ENCODE measurements around the gene LRRC56.

LRRC56 gene, protein sequence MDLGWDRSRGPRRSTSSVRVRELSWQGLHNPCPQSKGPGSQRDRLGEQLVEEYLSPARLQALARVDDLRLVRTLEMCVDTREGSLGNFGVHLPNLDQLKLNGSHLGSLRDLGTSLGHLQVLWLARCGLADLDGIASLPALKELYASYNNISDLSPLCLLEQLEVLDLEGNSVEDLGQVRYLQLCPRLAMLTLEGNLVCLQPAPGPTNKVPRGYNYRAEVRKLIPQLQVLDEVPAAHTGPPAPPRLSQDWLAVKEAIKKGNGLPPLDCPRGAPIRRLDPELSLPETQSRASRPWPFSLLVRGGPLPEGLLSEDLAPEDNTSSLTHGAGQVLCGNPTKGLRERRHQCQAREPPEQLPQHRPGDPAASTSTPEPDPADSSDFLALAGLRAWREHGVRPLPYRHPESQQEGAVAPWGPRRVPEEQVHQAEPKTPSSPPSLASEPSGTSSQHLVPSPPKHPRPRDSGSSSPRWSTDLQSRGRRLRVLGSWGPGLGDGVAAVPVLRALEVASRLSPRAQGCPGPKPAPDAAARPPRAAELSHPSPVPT

DNA sequence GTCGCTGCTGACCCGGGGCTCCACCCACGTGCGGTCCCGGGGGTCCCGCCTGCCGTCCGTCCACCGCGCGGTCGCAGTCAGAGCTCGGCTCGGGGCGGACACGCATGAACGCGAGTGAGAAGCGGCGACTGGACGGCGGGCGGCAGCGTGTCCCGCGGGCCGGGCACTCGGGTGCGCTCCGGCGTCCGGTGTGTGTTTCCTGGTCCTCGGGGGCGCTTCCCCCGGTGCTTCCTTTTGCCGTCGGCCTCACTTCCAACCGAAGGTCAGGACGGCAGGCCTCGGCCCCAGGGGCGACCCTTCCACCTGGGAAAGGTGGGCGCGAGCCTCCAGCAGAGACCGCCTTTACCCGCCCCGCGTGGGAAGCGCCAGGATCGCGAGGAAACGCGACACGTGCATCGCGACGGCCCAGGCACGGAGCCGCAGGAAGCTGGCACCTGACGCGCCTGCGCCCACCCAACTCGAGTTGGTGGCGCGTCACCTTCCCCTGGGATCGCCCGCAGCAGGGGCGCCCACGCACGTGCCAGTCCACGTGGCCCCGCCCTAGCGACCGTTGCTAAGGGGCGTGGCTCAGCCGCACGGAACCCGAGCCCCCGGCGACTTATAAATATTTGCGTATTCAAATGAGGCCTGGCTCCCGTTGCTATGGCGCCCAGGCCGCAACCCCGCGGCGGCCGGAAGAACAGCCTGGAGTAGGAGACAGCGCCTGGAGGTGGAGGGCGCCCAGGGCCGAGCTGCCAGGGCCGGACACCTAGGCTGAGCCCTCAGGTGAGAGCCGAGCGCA, at the start of gene LRRC56:
LRRC56 (plus strand) TSS at position 687 of the 781 bp plus-strand sequence. CDS start 3,158 bp downstream, outside the sequence.
- Histone ChIP-seq H3K9me3 (ENCODE audit: control insufficient read depth, low read length) (no peaks in the 10 kb centered on the region), H3K9ac (ENCODE audit: low read length) (no peak within 1 kb of the TSS), H3K4me3 (ENCODE audit: low read length) (peak within 1 kb of the TSS; percentile 54), H3K36me3 (ENCODE audit: control insufficient read depth, insufficient read depth, low read length, severe bottlenecking) (peaks cover 9% of the 10 kb centered on the region), H3K4me1 (ENCODE audit: control insufficient read depth, insufficient read depth, low read length) (peaks cover 18% of the 10 kb centered on the region), H3K27me3 (replicated peaks; ENCODE audit: control insufficient read depth, insufficient read depth, low read length) (no peaks in the 10 kb centered on the region)
- peak; percentile 80 for DNase-seq (ENCODE audit: low read depth)

DNA sequence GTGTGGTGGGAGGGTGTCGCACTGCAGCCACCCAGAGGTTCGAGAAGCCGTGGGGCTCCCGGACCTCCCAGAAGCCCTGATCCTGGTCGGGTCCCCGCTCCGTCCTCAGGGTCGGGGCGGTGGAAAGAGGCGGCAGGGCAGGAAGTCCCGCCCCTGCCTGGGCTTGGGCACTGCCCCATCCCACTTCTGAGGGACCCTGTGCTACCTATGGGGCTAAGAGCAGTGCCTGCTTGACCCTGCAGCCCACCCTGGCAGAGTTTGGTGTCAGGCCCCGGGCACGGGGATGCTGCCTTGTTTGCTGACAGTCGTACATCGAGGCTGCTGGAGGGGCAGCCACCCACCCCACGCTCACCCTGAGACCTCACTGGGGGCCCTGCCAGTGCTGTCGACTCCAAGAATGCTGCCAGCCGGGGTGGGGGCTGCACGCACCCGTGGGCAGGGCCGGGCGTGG, 49.7 kb upstream of the LRRC56 start:
- H3K4me3 ChIP-seq (ENCODE audit: low read length): no peak overlapping the region
- no peaks in the 10 kb centered on the region for H3K9me3 ChIP-seq (ENCODE audit: control insufficient read depth, low read length)
- H3K4me1 ChIP-seq (ENCODE audit: control insufficient read depth, insufficient read depth, low read length): no peaks in the 10 kb centered on the region
- peaks cover 5% of the 10 kb centered on the region for H3K36me3 ChIP-seq (ENCODE audit: control insufficient read depth, insufficient read depth, low read length, severe bottlenecking)
- H3K9ac ChIP-seq (ENCODE audit: low read length): no peak overlapping the region
- H3K27me3 ChIP-seq (replicated peaks; ENCODE audit: control insufficient read depth, insufficient read depth, low read length): no peaks in the 10 kb centered on the region
- DNase-seq (ENCODE audit: low read depth): no peak

DNA sequence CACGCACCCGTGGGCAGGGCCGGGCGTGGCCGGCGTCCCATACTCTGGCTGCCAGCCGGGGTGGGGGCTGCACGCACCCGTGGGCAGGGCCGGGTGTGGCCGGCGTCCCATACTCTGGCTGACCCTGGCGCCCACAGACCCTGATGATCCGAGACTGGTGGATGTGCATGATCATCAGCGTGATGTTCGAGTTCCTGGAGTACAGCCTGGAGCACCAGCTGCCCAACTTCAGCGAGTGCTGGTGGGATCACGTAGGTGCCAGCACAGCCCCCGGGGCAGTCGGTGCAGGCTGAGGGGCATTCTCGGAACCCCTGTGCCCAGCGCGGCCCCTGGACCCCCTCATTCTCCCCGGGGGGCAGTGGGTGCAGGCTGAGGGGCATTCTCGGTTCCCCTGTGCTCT, 49.3 kb upstream of the LRRC56 start:
- H3K27me3 ChIP-seq (replicated peaks; ENCODE audit: control insufficient read depth, insufficient read depth, low read length): no peaks in the 10 kb centered on the region
- H3K4me1 ChIP-seq (ENCODE audit: control insufficient read depth, insufficient read depth, low read length): no peaks in the 10 kb centered on the region
- no peaks in the 10 kb centered on the region for H3K9me3 ChIP-seq (ENCODE audit: control insufficient read depth, low read length)
- no peak for DNase-seq (ENCODE audit: low read depth)
- no peak overlapping the region for H3K4me3 ChIP-seq (ENCODE audit: low read length)
- no peak overlapping the region for H3K9ac ChIP-seq (ENCODE audit: low read length)
- peaks cover 5% of the 10 kb centered on the region for H3K36me3 ChIP-seq (ENCODE audit: control insufficient read depth, insufficient read depth, low read length, severe bottlenecking)

DNA sequence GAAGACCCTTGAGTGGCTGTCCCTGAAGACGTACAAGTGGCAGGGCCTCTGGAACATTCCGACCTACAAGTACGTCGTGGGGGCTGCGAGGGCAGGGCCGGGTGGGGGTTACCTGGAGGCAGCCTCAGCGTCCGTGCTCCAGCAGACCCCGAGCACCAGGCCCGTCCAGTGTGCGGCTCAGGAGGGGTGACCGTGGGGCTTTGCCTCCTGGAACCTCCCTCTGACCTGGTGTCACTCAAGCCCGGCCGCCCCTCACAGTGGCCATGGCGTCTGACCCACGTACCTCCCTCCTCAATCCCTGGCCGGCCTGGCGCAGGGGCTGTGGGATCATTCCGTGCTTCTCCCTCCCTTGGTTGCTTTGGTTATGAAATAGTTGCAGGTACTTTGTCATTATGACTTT, 48.7 kb upstream of the LRRC56 start:
- Histone ChIP-seq H3K9ac (ENCODE audit: low read length) (no peak overlapping the region), H3K27me3 (replicated peaks; ENCODE audit: control insufficient read depth, insufficient read depth, low read length) (no peaks in the 10 kb centered on the region), H3K4me1 (ENCODE audit: control insufficient read depth, insufficient read depth, low read length) (no peaks in the 10 kb centered on the region), H3K9me3 (ENCODE audit: control insufficient read depth, low read length) (no peaks in the 10 kb centered on the region), H3K4me3 (ENCODE audit: low read length) (no peak overlapping the region), H3K36me3 (ENCODE audit: control insufficient read depth, insufficient read depth, low read length, severe bottlenecking) (peaks cover 7% of the 10 kb centered on the region)
- no peak for DNase-seq (ENCODE audit: low read depth)

DNA sequence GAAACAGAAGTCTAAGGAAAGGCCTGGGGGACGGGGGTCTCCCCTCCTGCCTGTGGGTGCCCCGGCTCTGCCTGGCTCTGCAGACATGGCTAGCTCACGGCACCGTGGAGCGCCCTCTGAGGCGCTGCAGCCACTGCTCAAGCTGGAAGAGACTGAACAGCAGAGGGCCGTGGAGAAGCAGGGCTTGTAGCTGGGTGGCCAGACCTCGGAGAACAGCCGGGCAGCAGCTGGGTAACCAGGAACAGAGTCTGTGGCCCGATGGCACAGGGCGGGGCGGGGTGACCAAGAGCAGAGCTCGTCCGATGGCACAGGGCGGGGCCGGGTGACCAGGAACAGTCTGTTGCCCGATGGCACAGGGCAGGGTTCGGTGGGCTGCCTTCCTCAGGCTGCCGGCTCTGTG, 48.3 kb upstream of the LRRC56 start:
- Histone ChIP-seq H3K36me3 (ENCODE audit: control insufficient read depth, insufficient read depth, low read length, severe bottlenecking) (peaks cover 10% of the 10 kb centered on the region), H3K27me3 (replicated peaks; ENCODE audit: control insufficient read depth, insufficient read depth, low read length) (no peaks in the 10 kb centered on the region), H3K4me1 (ENCODE audit: control insufficient read depth, insufficient read depth, low read length) (no peaks in the 10 kb centered on the region), H3K9ac (ENCODE audit: low read length) (no peak overlapping the region), H3K4me3 (ENCODE audit: low read length) (no peak overlapping the region), H3K9me3 (ENCODE audit: control insufficient read depth, low read length) (no peaks in the 10 kb centered on the region)
- DNase-seq (ENCODE audit: low read depth): no peak

DNA sequence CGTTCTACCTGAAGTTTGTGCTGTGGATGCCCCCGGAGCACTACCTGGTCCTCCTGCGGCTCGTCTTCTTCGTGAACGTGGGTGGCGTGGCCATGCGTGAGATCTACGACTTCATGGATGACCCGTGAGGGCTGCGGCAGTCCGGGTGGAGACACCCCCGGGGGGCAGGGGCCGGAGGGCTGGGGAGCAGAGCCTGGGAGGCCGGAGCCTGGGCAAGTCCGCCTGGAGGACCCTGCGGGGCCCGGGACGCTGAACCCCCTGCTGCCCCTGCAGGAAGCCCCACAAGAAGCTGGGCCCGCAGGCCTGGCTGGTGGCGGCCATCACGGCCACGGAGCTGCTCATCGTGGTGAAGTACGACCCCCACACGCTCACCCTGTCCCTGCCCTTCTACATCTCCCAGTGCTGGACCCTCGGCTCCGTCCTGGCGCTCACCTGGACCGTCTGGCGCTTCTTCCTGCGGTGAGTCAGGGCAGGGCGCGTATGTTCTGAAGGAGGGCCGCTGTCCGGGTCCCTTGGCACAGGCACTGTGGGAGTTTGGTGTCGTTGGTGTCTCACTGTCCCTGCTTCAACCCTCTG, 47.6 kb upstream of the LRRC56 start:
- no peaks in the 10 kb centered on the region for H3K9me3 ChIP-seq (ENCODE audit: control insufficient read depth, low read length)
- no peak overlapping the region for H3K4me3 ChIP-seq (ENCODE audit: low read length)
- no peaks in the 10 kb centered on the region for H3K27me3 ChIP-seq (replicated peaks; ENCODE audit: control insufficient read depth, insufficient read depth, low read length)
- H3K4me1 ChIP-seq (ENCODE audit: control insufficient read depth, insufficient read depth, low read length): no peaks in the 10 kb centered on the region
- no peak overlapping the region for H3K9ac ChIP-seq (ENCODE audit: low read length)
- H3K36me3 ChIP-seq (ENCODE audit: control insufficient read depth, insufficient read depth, low read length, severe bottlenecking): peaks cover 16% of the 10 kb centered on the region
- no peak for DNase-seq (ENCODE audit: low read depth)

DNA sequence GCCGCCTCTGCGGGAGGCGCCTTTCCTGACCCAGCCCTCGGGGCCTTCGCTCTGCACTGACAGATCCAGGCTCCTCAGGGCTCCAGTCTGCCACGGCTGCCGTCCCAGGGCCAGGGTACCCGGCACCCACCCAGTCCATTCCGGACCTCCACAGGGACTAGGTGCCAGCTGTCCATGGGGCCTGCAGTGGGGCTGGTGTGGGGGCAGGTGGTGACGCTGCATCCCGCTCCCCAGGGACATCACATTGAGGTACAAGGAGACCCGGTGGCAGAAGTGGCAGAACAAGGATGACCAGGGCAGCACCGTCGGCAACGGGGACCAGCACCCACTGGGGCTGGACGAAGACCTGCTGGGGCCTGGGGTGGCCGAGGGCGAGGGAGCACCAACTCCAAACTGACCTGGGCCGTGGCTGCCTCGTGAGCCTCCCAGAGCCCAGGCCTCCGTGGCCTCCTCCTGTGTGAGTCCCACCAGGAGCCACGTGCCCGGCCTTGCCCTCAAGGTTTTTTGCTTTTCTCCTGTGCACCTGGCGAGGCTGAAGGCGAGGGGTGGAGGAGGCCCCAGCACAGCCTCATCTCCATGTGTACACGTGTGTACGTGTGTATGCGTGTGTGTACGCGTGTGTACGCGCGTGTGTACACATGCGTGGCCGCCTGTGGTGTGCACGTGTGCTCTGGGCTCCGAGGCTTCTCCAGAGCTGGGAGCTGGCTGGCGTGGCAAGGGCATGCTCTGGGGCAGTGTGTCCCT, 47.0 kb upstream of the LRRC56 start:
- H3K4me3 ChIP-seq (ENCODE audit: low read length): no peak overlapping the region
- no peak overlapping the region for H3K9ac ChIP-seq (ENCODE audit: low read length)
- H3K9me3 ChIP-seq (ENCODE audit: control insufficient read depth, low read length): no peaks in the 10 kb centered on the region
- H3K4me1 ChIP-seq (ENCODE audit: control insufficient read depth, insufficient read depth, low read length): no peaks in the 10 kb centered on the region
- no peaks in the 10 kb centered on the region for H3K27me3 ChIP-seq (replicated peaks; ENCODE audit: control insufficient read depth, insufficient read depth, low read length)
- DNase-seq (ENCODE audit: low read depth): no peak
- H3K36me3 ChIP-seq (ENCODE audit: control insufficient read depth, insufficient read depth, low read length, severe bottlenecking): peaks cover 21% of the 10 kb centered on the region

DNA sequence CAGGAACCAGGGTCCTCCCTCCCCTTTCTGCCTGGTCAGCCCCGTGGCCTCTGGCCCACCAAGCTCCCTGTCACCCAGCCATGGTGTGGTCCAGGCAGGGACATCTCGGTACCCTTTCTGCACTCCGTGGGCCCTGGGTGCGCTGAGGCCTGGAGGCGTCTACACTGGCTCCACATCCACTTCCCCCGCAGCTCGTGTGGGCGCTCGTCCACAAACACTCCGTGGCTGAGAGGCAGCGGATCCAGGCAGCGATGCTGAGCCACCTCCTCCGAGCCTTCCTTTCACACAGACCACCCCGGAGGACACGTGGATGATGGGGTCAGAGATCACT, 46.4 kb upstream of the LRRC56 start:
- no peak for DNase-seq (ENCODE audit: low read depth)
- no peaks in the 10 kb centered on the region for H3K4me1 ChIP-seq (ENCODE audit: control insufficient read depth, insufficient read depth, low read length)

DNA sequence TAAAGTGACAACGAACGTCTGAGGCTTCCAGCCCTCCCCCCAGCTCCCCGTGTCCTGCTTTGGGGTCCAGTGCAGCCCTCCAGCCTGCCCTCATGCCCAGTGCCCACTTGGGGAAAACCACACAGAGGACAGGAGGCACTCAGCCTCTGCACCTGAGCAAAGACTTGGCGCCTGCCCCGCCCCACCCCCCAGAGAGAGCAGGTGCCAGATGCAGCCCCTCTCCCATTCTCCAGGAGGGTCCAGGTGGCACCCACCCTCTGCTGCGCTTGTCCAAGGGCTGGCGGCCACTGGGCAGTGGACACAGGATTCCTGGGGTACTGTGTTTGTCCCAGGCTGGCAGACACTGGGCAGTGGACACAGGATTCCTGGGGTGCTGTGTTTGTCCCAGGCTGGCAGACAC, 46.0 kb upstream of the LRRC56 start:
- Histone ChIP-seq H3K36me3 (ENCODE audit: control insufficient read depth, insufficient read depth, low read length, severe bottlenecking) (peaks cover 28% of the 10 kb centered on the region), H3K27me3 (replicated peaks; ENCODE audit: control insufficient read depth, insufficient read depth, low read length) (no peaks in the 10 kb centered on the region), H3K9me3 (ENCODE audit: control insufficient read depth, low read length) (no peaks in the 10 kb centered on the region)

More for the DNA sequence above, 46.4 kb upstream of the LRRC56 start:
- H3K27me3 ChIP-seq (replicated peaks; ENCODE audit: control insufficient read depth, insufficient read depth, low read length): no peaks in the 10 kb centered on the region
- H3K36me3 ChIP-seq (ENCODE audit: control insufficient read depth, insufficient read depth, low read length, severe bottlenecking): peaks cover 26% of the 10 kb centered on the region
- no peak overlapping the region for H3K4me3 ChIP-seq (ENCODE audit: low read length)
- H3K9ac ChIP-seq (ENCODE audit: low read length): no peak overlapping the region
- H3K9me3 ChIP-seq (ENCODE audit: control insufficient read depth, low read length): no peaks in the 10 kb centered on the region

DNA sequence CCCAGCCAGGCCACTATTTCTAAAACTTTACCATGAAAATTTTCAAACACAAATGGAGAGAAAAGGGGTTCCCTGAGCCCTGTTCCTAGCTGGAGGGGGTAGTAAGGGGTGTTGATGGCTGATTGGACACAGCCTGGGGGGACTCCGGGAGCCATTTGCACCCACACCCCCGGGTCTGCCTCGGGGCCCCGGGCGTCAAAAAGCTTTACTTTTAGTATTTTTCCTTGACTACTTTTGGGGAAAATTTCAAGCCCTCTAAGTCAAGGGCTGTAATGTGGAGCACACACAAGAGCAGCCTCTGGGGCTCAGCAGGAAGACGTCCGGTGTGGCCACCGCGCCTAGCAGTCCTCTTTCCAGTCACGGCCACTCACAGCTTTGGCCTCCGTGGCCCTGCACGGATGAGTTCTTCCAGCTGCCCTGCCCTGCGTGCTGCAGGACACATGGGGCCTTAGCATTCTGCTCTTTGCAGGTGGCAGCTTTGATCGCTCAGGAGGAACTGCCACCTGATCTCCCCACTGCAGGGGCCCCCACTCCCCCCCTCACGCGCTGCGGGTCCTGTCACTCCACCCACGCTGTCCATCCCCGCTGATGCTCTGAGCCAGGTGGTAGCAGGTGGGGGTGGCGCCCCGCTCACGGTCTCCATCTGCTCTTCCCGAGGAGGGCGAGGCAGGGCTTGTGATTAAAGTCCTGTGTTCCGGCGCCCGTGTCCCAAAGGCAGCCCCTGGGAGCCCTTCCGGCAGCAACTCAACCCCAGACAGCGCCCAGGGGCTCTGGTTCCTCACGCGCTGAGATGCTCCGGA, 44.7 kb upstream of the LRRC56 start:
- Histone ChIP-seq H3K36me3 (ENCODE audit: control insufficient read depth, insufficient read depth, low read length, severe bottlenecking) (peaks cover 40% of the 10 kb centered on the region), H3K9me3 (ENCODE audit: control insufficient read depth, low read length) (no peaks in the 10 kb centered on the region), H3K9ac (ENCODE audit: low read length) (no peak overlapping the region)

More for the DNA sequence above, 46.0 kb upstream of the LRRC56 start:
- Histone ChIP-seq H3K4me3 (ENCODE audit: low read length) (no peak overlapping the region), H3K9ac (ENCODE audit: low read length) (no peak overlapping the region), H3K4me1 (ENCODE audit: control insufficient read depth, insufficient read depth, low read length) (no peaks in the 10 kb centered on the region)
- DNase-seq (ENCODE audit: low read depth): no peak

More for the DNA sequence above, 44.7 kb upstream of the LRRC56 start:
- no peak for DNase-seq (ENCODE audit: low read depth)
- Histone ChIP-seq H3K4me3 (ENCODE audit: low read length) (no peak overlapping the region), H3K4me1 (ENCODE audit: control insufficient read depth, insufficient read depth, low read length) (no peaks in the 10 kb centered on the region), H3K27me3 (replicated peaks; ENCODE audit: control insufficient read depth, insufficient read depth, low read length) (no peaks in the 10 kb centered on the region)

All from adipocyte (in vitro differentiated cells).